Heart left ventricle (tissue), 16 donors: Measurements from ENCODE around the gene LAMA2. TPM values are rescaled to one million over a fixed set of nuclear protein-coding genes. Genes with fewer than 3 reads are reported as not detected.

Source experiments
- ATAC-seq, 4 donors: fragments of 200-7000 bp; cut with Tn5 transposase; one replicate each; pipeline ENCODE4 v1.9.1; 2020 to 2022; ENCODE audit warnings: moderate library complexity in 4 of 4, mild to moderate bottlenecking in 3 of 4, moderate number of reproducible peaks in 1 of 4
- DNase-seq, 5 donors: peaks; one replicate each; pipeline ENCODE4 v3.0.0-alpha.2; 2020
- H3K27ac ChIP-seq, 12 donors: fragments of 200-600 bp; sonication (generic) in 4 of 12; one replicate each; pipeline versions ENCODE4 v1.5.0 to v1.8.0; 2016 to 2022; ENCODE audit warnings: mild to moderate bottlenecking in 2 of 12
- H3K27me3 ChIP-seq, 9 donors: fragments of 200-600 bp; sonication (generic) in 2 of 9; one replicate each; pipeline versions ENCODE4 v1.5.1 to v1.8.0; 2016 to 2022; ENCODE audit warnings: mild to moderate bottlenecking in 3 of 9
- H3K36me3 ChIP-seq, 9 donors: fragments of 200-600 bp; sonication (generic) in 2 of 9; one replicate each; pipeline versions ENCODE4 v1.5.0 to v1.8.0; 2018 to 2022; ENCODE audit warnings: mild to moderate bottlenecking in 2 of 9
- H3K4me1 ChIP-seq, 12 donors: fragments of 200-600 bp; sonication (generic) in 4 of 12; one replicate each; pipeline versions ENCODE4 v1.5.0 to v1.8.0; 2016 to 2022; ENCODE audit warnings: mild to moderate bottlenecking in 3 of 12
- H3K4me3 ChIP-seq, 12 donors: fragments of 200-600 bp; sonication (generic) in 4 of 12; one replicate each; pipeline versions ENCODE4 v1.5.0 to v1.8.0; 2017 to 2022; ENCODE audit warnings: mild to moderate bottlenecking in 9 of 12, moderate library complexity in 4 of 12
- H3K9me3 ChIP-seq, 12 donors: fragments of 200-600 bp; sonication (generic) in 4 of 12; one replicate each; pipeline versions ENCODE4 v1.5.0 to v1.8.0; 2016 to 2022; ENCODE audit warnings: mild to moderate bottlenecking in 1 of 12
- POLR2A ChIP-seq, 2 donors: fragments of 450-650 bp; IDR thresholded peaks; one replicate each; pipeline ENCODE4 v1.6.1; 2017; ENCODE audit warnings: antibody characterized with exemption in 2 of 2, mild to moderate bottlenecking in 2 of 2, moderate library complexity in 2 of 2
- WGBS, 4 donors: extraction: QIAGEN DNeasy Blood & Tissue Kit in 2 of 4; methylation state at CpG; one replicate each; pipeline versions ENCODE4 v1.1.5 to v1.1.7; 2013 to 2018; 5-methylcytosine and 5-hydroxymethylcytosine counted together
- intact Hi-C, 10 donors: fragments of 100-400 bp; cut with DNase I; formaldehyde crosslinking; loops; one replicate each; pipeline versions ENCODE4 v1.11.1 to v1.14.2; 2022
- polyA plus RNA-seq, 2 donors: library from polyadenylated mRNA; stranded (reverse); fragments of 200-250 nt; gene quantifications; one replicate each; pipeline ENCODE4 v1.2.3, GENCODE V29; 2013
- total RNA-seq, 9 donors: library from RNA; depleted of rRNA in 2 of 9; stranded (reverse); fragments of >200 nt in 2 of 9; fragmentation: NEBNext Ultra II Directional in 3 of 9; extraction: Animal tissue kit (Norgen Biotek cat#: 25700) in 3 of 9; gene quantifications; one replicate each; pipeline versions ENCODE4 v1.1.0 to v1.2.4, GENCODE V29; 2016 to 2023
- TF ChIP-seq, protein P1 (sequence below), 12 donors: fragments of 200-600 bp; sonication (generic) in 4 of 12; IDR thresholded peaks; one replicate each; pipeline versions ENCODE4 v1.5.0 to v1.8.0; 2018 to 2022; ENCODE audit warnings: antibody characterized with exemption in 12 of 12, mild to moderate bottlenecking in 5 of 12
- donor health status: ischemic (EF 13 %, LVEDD 7.1; RV severe dilation, severe dysfunction).
- donor health status: healthy with polysubstance abuse.
- donor health status: DM: no; HTN: yes; CAD: no.
- donor health status: DM: no; HTN: no; CAD: no.
- donor health status: ischemic (EF 25% LVEDD 6.9; RV normal size, moderate dysfunction).
- donor health status: ischemic (EF 25% LVEDD 5.7; RV mildly dilated, moderate dysfunction).
- donor health status: healthy.
- donor health status: DM: yes; HTN: yes; CAD: no.
- donor health status: ischemic (EF 35%, LVEDD 5.7; RV mildly dilated, moderate dysfunction).
- donor health status: nonischemic (EF 11% LVEDD 7.7; RV severe dilation, severe dysfunction).
- donor health status: DM: yes; HTN: yes; CAD: no.
- donor health status: PGD.
- donor health status: ischemic (EF 29% LVEDD 5.4; RV normal size, mild dysfunction).
- donor health status: nonischemic (EF 23%, LVEDD 6.1; RV moderate dilation, normal function).

Gene LAMA2
- total and polyA plus RNA-seq, 11 donors, result 34.8 to 299 (median 206) TPM

DNA sequence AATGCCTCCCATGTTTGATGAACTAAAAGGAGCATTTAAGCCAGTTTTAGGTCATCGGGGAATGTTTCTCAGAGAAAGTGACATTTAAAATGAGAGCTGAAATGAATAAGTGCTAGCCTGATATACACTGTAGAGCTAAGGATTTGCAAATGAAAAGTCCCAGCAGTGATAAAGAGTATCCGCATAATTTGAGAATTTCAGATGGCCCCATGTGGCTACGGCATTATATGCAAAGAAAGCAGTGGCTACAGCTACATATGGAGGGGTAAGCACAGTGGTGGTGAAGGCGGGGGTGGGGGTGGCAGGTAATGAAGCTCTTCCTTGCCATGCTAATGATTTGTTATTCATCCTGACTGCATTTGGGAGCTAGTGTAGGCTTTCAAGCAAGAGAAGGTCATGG, 455.7 kb downstream of the LAMA2 start:
- Histone ChIP-seq H3K27me3 (no peaks in the 10 kb centered on the region), H3K4me3 (no peak overlapping the region), H3K9me3 (no peaks in the 10 kb centered on the region), H3K36me3 (peaks cover 0 to 68% (median 0%) of the 10 kb centered on the region in 9 donors), H3K27ac (no peak overlapping the region), H3K4me1 (peaks cover 0 to 23% (median 7%) of the 10 kb centered on the region in 12 donors)
- TF ChIP-seq, protein P1, sequence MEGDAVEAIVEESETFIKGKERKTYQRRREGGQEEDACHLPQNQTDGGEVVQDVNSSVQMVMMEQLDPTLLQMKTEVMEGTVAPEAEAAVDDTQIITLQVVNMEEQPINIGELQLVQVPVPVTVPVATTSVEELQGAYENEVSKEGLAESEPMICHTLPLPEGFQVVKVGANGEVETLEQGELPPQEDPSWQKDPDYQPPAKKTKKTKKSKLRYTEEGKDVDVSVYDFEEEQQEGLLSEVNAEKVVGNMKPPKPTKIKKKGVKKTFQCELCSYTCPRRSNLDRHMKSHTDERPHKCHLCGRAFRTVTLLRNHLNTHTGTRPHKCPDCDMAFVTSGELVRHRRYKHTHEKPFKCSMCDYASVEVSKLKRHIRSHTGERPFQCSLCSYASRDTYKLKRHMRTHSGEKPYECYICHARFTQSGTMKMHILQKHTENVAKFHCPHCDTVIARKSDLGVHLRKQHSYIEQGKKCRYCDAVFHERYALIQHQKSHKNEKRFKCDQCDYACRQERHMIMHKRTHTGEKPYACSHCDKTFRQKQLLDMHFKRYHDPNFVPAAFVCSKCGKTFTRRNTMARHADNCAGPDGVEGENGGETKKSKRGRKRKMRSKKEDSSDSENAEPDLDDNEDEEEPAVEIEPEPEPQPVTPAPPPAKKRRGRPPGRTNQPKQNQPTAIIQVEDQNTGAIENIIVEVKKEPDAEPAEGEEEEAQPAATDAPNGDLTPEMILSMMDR (IDR thresholded peaks at IDR 0.05), result no peak
- TF ChIP-seq POLR2A (IDR thresholded peaks at IDR 0.05), result no peak
- intact Hi-C loops, result no loop called here
- ATAC-seq (no peak), DNase-seq (no peak)
- WGBS, 4 donors, result 90 to 95% (median 94%) methylated on average over 4 of the region's 4 CpGs

DNA sequence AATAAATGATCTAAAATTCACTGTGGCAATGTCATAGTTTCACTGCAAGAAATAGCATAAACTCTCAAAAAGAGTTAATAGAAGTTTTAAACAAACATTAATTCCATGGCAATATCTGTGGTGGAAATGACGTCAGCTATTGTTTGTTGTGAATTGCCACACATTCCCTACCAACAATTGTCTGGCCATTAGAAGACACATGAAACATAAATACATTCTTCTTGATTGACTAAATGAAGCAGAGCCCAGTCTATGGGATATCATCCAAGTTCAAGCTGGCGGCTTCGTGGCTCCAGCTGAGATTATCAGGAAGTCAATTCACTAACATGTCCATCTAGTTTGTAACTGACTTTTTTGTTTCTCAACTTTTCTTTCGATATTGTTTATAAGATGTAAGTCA, 458.0 kb downstream of the LAMA2 start:
- ATAC-seq (peak; percentile 25 to 74 (median 41)), DNase-seq (peak in 2 of 5 donors; percentile 38 to 66)
- Histone ChIP-seq H3K36me3 (peaks cover 0 to 65% (median 0%) of the 10 kb centered on the region in 9 donors), H3K27me3 (no peaks in the 10 kb centered on the region), H3K9me3 (no peaks in the 10 kb centered on the region), H3K27ac (peak overlapping the region in 9 of 12 donors; percentile 5 to 37 (median 16)), H3K4me3 (no peak overlapping the region), H3K4me1 (peaks cover 0 to 35% (median 8%) of the 10 kb centered on the region in 12 donors)
- WGBS, 4 donors, result 28 to 43% (median 36%) methylated on average over 4 of the region's 4 CpGs
- no peak for TF ChIP-seq POLR2A (IDR thresholded peaks at IDR 0.05)
- TF ChIP-seq, protein P1 (IDR thresholded peaks at IDR 0.05), result no peak
- intact Hi-C loops, result no loop called here

DNA sequence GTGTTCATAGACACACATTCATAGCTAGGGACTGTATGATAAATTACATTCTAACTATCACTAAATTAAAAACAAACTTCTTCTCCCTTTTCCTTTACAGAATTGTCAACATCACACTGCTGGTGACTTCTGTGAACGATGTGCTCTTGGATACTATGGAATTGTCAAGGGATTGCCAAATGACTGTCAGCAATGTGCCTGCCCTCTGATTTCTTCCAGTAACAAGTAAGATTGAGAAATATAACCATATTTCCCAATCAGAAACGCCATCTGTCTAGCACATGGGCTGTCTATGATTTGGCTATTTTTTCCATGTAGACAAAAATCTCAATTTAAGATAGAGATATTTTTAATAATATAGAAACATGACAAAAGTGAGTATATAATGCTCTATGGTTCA, 459.3 kb downstream of the LAMA2 start:
- peak in 2 of 4 donors; percentile 10 to 38 for ATAC-seq
- Histone ChIP-seq H3K27ac (peak overlapping the region in 8 of 12 donors; percentile 8 to 43 (median 26)), H3K27me3 (no peaks in the 10 kb centered on the region), H3K4me3 (no peak overlapping the region), H3K36me3 (peaks cover 0 to 56% (median 0%) of the 10 kb centered on the region in 9 donors), H3K9me3 (no peaks in the 10 kb centered on the region), H3K4me1 (peaks cover 0 to 38% (median 10%) of the 10 kb centered on the region in 12 donors)
- WGBS, 4 donors, result 35 to 46% (median 42%) methylated on average over 2 of the region's 2 CpGs
- TF ChIP-seq POLR2A (IDR thresholded peaks at IDR 0.05), result no peak
- TF ChIP-seq, protein P1 (IDR thresholded peaks at IDR 0.05), result no peak
- intact Hi-C loops, result no loop called here
- no peak for DNase-seq

DNA sequence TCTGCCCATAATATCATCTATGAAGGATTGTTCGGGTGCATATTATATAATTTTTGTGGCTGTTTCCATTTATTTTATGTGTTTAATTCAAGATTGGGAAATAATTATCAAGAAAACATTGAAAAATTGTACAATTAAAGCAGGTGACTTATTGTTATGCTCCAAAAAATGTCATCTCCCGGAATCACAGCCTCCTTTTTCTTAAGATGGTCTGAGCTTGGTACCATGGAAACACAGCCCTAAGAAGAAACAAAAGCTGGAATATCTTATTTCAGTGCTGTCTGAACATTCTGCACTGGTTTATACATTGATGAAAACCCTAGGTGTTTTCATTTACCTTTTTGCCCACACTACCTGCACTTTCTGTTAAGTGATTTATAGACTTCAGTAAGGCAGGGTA, 459.9 kb downstream of the LAMA2 start:
- Histone ChIP-seq H3K27me3 (no peaks in the 10 kb centered on the region), H3K36me3 (peaks cover 0 to 52% (median 0%) of the 10 kb centered on the region in 9 donors), H3K9me3 (no peaks in the 10 kb centered on the region), H3K4me1 (peaks cover 0 to 38% (median 11%) of the 10 kb centered on the region in 12 donors), H3K27ac (peak overlapping the region in 5 of 12 donors; percentile 19 to 43 (median 34)), H3K4me3 (no peak overlapping the region)
- no peak for ATAC-seq
- DNase-seq, result no peak
- WGBS, 4 donors, result 92 to 98% (median 95%) methylated on average over 2 of the region's 2 CpGs
- intact Hi-C loops, result no loop called here
- no peak for TF ChIP-seq POLR2A (IDR thresholded peaks at IDR 0.05)
- TF ChIP-seq, protein P1 (IDR thresholded peaks at IDR 0.05), result no peak
